SU-DHL-6 (cell line): ENCODE data around the gene SLC1A3.

Experiments
- H2AFZ ChIP-seq: fragments of 200-600 bp; sonication (generic); 2 replicates; pipeline ENCODE4 v1.6.1; 2014; ENCODE audit warnings: low read depth, mild to moderate bottlenecking, moderate library complexity, mixed read lengths, antibody characterized with exemption, low read length; ENCODE audit not compliant: severe bottlenecking
- H3F3A ChIP-seq: fragments of 200-600 bp; shearing (Covaris generic); 2 replicates; pipeline ENCODE4 v1.6.0; 2016; ENCODE audit warnings: antibody characterized with exemption, mild to moderate bottlenecking; ENCODE audit not compliant: insufficient read depth
- H3K27ac ChIP-seq: fragments of 200-600 bp; sonication (generic); 2 replicates; pipeline ENCODE4 v1.5.1; 2016; ENCODE audit warnings: low read depth, mild to moderate bottlenecking, low read length, moderate library complexity, mixed read lengths
- H3K27me3 ChIP-seq: fragments of 200-600 bp; sonication (generic), shearing (Covaris generic); 2 replicates; pipeline ENCODE4 v1.6.0; 2014; ENCODE audit warnings: mild to moderate bottlenecking, low read length
- H3K36me3 ChIP-seq: fragments of 200-600 bp; sonication (generic); 2 replicates; pipeline ENCODE4 v1.6.1; 2014; ENCODE audit warnings: mild to moderate bottlenecking, low read length, mixed read lengths
- H3K4me2 ChIP-seq: fragments of 300-600, 200-600 bp; shearing (Covaris generic), sonication (generic); 2 replicates; pipeline ENCODE4 v1.6.0; 2014; ENCODE audit warnings: low read length, low read depth, mild to moderate bottlenecking; ENCODE audit not compliant: poor library complexity, severe bottlenecking
- H3K4me3 ChIP-seq: fragments of 200-600 bp; sonication (generic); 2 replicates; pipeline ENCODE4 v1.5.1; 2014; ENCODE audit warnings: antibody characterized with exemption, low read length, mild to moderate bottlenecking, mixed read lengths; ENCODE audit not compliant: insufficient read depth, poor library complexity, severe bottlenecking
- H3K79me2 ChIP-seq: fragments of 200-600 bp; sonication (generic); 2 replicates; pipeline ENCODE4 v1.6.1; 2014; ENCODE audit warnings: mild to moderate bottlenecking, low read length, moderate library complexity; ENCODE audit not compliant: insufficient read depth
- H3K9ac ChIP-seq: fragments of 200-600 bp; sonication (generic); 2 replicates; pipeline ENCODE4 v1.7.0; 2014; ENCODE audit warnings: mild to moderate bottlenecking, low read length
- H3K9me2 ChIP-seq: fragments of 200-600 bp; sonication (generic); replicated peaks from 2 replicates; pipeline ENCODE4 v1.6.1; 2014; ENCODE audit warnings: low read length; ENCODE audit not compliant: insufficient read depth
- H3K9me3 ChIP-seq: fragments of 200-600 bp; sonication (generic); 2 replicates; pipeline ENCODE4 v1.6.1; 2014; ENCODE audit warnings: low read length, mixed read lengths; ENCODE audit not compliant: insufficient read depth
- H4K20me1 ChIP-seq: fragments of 200-600 bp; sonication (generic); 2 replicates; pipeline ENCODE4 v1.6.1; 2014; ENCODE audit warnings: low read depth, mild to moderate bottlenecking, antibody characterized with exemption, low read length, moderate library complexity, mixed read lengths
- EZH2phosphoT487 ChIP-seq: fragments of 200-600 bp; sonication (generic), shearing (Covaris generic); conservative IDR thresholded peaks from 2 replicates; pipeline ENCODE4 v1.6.1; 2018; ENCODE audit warnings: mild to moderate bottlenecking, antibody characterized with exemption, low read length, moderate library complexity, mixed read lengths
- TF ChIP-seq, protein P1 (sequence below): fragments of 200-600 bp; sonication (generic); IDR thresholded peaks from one replicate; pipeline ENCODE4 v1.5.1; 2017; ENCODE audit warnings: antibody characterized with exemption, mild to moderate bottlenecking, low read length, moderate library complexity; ENCODE audit not compliant: insufficient read depth, poor library complexity, severe bottlenecking

The SLC1A3 gene

DNA sequence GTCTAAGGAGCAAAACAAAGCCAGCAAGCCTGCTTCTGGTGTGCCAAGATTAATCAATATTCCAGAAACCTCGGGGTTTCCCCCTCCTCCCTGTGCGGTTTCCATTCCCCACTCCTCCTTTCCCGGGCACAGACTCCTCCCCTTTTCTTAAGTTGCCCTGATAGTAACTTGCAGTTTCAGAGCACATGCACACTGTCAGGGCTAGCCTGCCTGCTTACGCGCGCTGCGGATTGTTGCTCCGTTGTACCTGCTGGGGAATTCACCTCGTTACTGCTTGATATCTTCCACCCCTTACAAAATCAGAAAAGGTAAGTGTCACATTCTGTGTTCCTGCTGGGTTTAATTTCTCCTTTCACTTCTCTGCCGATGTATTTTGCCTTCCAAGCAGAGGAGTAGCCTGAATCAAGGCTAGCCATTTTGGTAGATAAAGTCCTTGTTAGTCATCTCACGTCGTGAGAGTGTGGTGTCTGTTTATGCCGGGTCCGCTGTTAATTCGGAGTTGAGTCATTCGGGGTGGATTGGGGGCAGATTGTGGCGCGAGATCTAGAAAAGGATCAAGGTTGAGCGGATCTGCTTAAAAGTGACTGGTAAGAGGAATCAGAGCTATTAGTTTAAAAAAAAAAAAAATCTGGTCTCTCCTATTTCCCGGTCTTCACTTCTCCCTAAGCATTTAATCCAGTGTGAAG lies at the start of gene SLC1A3:
Gene SLC1A3, plus strand, starts transcription at position 179 of the 686 bp plus-strand sequence. CDS start 1,818 bp downstream, outside the sequence.
- Histone ChIP-seq H3K27me3 (peaks cover 4% of the 10 kb centered on the region; the same call in 1 of the 2 replicates), H3K36me3 (no peaks in the 10 kb centered on the region), H3K27ac (no peak within 1 kb of the TSS), H3K9me3 (no peaks in the 10 kb centered on the region), H4K20me1 (no peaks in the 10 kb centered on the region), H3K79me2 (no peaks in the 10 kb centered on the region), H3K9me2 (no peaks in the 10 kb centered on the region), H3F3A (no peaks in the 10 kb centered on the region), H3K4me2 (peak within 1 kb of the TSS; percentile 85), H3K9ac (peak within 1 kb of the TSS; percentile 44), H3K4me3 (peak within 1 kb of the TSS; percentile 50), H2AFZ (peak within 1 kb of the TSS; percentile 96)
- no peak for TF ChIP-seq EZH2phosphoT487
- TF ChIP-seq, protein P1, sequence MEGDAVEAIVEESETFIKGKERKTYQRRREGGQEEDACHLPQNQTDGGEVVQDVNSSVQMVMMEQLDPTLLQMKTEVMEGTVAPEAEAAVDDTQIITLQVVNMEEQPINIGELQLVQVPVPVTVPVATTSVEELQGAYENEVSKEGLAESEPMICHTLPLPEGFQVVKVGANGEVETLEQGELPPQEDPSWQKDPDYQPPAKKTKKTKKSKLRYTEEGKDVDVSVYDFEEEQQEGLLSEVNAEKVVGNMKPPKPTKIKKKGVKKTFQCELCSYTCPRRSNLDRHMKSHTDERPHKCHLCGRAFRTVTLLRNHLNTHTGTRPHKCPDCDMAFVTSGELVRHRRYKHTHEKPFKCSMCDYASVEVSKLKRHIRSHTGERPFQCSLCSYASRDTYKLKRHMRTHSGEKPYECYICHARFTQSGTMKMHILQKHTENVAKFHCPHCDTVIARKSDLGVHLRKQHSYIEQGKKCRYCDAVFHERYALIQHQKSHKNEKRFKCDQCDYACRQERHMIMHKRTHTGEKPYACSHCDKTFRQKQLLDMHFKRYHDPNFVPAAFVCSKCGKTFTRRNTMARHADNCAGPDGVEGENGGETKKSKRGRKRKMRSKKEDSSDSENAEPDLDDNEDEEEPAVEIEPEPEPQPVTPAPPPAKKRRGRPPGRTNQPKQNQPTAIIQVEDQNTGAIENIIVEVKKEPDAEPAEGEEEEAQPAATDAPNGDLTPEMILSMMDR = no peak

GRCh38 chr5:36558641-36559040 lies 47.8 kb upstream of the SLC1A3 start:
- Histone ChIP-seq H3K4me2 (no peak overlapping the region), H3K36me3 (no peaks in the 10 kb centered on the region), H2AFZ (no peak overlapping the region), H3K9me3 (no peaks in the 10 kb centered on the region), H3F3A (no peaks in the 10 kb centered on the region), H3K4me3 (no peak overlapping the region), H3K9me2 (no peaks in the 10 kb centered on the region), H3K27ac (no peak overlapping the region), H3K27me3 (no peaks in the 10 kb centered on the region), H3K79me2 (no peaks in the 10 kb centered on the region), H4K20me1 (no peaks in the 10 kb centered on the region), H3K9ac (no peak overlapping the region)
- TF ChIP-seq, protein P1 = no peak
- no peak for TF ChIP-seq EZH2phosphoT487

DNA sequence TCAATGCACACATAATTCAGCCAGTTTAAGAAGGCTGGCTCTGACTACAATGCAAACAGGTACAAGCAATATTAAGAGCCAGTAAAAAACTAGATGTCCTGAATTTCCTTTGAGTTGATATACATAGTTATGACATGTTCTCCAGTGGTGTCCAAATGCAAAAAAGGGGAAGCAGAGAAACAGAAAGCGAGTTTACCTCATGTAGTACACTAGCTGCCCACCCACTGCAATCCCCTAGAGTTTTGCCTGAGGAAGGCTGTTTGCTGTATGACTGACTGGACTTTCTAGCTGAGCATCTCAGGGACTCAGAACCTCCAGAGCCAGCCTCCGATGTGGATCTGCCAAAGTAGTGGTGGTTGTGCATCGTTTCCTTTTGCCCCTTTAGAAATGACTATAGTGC lies 44.8 kb upstream of the SLC1A3 start:
- Histone ChIP-seq H3K27me3 (no peaks in the 10 kb centered on the region), H4K20me1 (no peaks in the 10 kb centered on the region), H3K9me3 (no peaks in the 10 kb centered on the region), H3K79me2 (no peaks in the 10 kb centered on the region), H3K4me2 (no peak overlapping the region), H3F3A (no peaks in the 10 kb centered on the region), H3K9ac (no peak overlapping the region), H3K36me3 (no peaks in the 10 kb centered on the region), H2AFZ (no peak overlapping the region), H3K9me2 (no peaks in the 10 kb centered on the region), H3K27ac (no peak overlapping the region), H3K4me3 (no peak overlapping the region)
- TF ChIP-seq, protein P1 = no peak
- no peak for TF ChIP-seq EZH2phosphoT487
